GM19438 (cell line): ENCODE data around the gene PCK2.
A peak's percentile ranks its signal among the peaks of the same experiment; 100 is the strongest.

Experiments used
- ATAC-seq: cut with Tn5 transposase; IDR thresholded peaks from one replicate; pipeline ENCODE4 v1.9.1; 2021; ENCODE audit warnings: low read depth; ENCODE audit not compliant: unreplicated experiment

Gene PCK2

DNA sequence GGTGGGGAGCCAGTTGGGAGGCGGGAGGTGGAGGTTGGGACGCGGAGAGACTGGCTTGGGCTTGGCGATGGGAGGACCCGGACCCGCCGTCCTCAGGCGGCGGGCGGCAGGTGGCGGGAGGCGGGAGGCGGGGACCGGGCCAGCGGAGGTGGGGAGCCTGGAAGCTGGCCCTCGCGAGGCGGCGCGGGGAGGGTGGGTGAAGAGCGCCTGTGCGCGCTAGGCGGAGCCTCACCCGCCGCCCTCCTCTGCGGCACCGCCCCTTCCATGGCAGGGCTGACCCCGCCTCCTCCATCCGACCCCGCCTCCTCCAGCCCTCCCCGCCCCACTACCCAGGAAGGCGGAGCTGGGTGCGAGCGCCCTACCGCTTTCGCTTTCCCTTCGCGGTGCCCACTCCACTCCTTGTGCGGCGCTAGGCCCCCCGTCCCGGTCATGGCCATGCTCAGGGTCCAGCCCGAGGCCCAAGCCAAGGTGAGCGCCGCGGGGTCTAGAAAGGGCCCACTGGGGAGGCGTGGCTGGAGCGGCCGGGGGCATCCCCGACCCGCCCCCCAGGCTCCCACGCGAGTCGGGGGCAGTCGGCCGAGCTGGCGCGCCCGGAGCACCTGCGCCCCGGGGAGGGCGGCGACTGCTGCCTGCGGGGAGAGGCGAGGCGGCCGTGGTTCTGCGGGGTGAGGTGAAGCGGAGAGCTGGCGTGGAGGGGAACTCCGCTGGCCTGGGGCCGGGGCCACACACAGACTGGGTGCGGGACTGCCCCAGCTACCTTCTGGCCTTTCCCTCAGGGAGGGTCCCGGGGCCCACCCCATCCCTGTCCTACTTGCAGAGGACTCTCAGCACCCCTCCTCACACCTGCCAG lies 41.9 kb downstream of the PCK2 start, which contains the start of gene PSME1:
TSS of gene PSME1 (plus strand) at position 361 of the 850 bp plus-strand sequence. CDS start at position 430, 69 bp downstream.
- peak; percentile 86 for ATAC-seq

DNA sequence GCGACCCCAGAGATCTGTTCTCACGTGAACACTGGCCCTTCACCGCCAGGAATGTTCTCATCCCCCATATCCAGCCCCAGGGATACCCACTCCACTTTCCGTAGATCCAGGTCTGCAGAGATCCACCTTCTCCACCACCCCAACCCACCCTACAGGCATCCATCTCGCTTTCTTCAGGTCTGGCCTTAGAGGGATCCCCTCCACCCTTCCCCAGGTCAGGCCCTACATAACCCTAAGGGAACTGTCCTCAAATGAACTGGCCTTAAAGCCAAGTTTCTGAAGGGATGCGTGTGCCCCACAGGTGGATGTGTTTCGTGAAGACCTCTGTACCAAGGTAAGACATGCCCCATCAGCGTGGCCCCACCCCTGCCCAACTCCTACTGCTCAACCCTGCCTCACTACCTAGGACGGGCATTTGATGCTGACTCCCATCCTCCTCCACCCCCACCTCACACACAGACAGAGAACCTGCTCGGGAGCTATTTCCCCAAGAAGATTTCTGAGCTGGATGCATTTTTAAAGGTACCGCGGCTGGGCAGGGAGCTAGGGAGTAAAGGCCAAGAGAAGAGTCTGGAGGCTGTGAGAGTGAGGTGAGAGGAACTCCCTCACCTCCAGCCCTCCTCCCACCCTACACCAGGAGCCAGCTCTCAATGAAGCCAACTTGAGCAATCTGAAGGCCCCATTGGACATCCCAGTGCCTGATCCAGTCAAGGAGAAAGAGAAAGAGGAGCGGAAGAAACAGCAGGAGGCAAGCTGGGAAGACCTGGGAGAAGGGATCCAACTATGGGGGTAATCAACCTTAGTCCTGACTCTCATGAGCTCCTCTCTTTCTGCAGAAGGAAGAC lies 42.8 kb downstream of the PCK2 start:
- no peak for ATAC-seq

DNA sequence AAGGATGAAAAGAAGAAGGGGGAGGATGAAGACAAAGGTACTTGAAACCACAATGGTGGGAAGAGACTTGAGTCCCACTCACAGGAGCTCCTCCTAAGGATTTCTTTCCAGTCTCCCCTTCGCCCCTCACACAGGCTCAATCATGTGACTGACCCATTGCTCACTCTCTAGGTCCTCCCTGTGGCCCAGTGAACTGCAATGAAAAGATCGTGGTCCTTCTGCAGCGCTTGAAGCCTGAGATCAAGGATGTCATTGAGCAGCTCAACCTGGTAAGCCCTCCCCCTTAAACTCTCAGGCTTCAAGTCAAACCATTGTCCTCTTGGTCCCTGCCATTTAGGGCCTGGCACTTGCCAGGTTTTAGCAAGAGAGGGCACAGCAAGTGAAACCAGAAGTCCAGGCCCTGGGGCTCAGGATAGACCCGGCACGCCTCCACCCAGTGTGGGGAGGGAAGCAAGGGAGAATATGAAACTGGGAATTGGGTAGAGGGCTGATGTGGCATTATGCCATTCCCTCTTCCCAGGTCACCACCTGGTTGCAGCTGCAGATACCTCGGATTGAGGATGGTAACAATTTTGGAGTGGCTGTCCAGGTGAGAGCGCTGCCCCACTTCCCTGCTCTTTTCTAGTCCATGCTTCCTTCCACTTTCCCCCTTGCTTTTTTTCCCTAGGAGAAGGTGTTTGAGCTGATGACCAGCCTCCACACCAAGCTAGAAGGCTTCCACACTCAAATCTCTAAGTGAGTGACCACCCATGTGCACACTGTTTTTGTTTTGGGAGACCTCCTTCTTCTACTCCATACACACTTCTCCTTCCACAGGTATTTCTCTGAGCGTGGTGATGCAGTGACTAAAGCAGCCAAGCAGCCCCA lies 43.7 kb downstream of the PCK2 start:
- no peak for ATAC-seq

DNA sequence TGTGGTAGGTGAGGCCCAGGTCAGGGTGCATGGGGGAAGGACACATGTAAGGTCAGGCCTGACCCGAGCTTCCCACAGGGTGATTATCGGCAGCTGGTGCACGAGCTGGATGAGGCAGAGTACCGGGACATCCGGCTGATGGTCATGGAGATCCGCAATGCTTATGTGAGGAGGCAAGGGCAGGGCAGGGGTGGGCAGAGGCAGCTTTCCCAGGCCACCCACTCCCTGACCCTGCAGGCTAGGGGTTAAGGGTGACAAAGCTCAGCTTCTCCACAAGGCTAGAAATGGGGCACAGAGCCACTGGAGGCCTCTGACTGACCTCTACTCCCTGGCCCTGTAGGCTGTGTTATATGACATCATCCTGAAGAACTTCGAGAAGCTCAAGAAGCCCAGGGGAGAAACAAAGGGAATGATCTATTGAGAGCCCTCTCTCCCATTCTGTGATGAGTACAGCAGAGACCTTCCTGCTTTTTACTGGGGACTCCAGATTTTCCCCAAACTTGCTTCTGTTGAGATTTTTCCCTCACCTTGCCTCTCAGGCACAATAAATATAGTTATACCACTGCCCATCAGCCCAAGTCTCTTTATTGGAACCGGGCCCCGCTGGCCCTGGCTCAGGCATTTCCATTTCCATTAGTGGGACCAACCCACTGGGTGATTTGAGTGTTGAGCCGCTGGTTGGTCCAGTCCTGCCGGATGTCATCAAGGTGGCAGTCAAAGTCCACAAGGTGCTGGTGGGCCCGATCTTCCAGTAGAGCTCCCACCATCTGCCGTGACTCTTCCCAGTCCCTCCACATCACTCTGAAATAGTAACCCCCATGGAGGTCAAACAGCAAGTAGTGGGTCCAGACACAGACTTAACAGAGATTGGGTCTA lies 44.5 kb downstream of the PCK2 start:
- no peak for ATAC-seq

DNA sequence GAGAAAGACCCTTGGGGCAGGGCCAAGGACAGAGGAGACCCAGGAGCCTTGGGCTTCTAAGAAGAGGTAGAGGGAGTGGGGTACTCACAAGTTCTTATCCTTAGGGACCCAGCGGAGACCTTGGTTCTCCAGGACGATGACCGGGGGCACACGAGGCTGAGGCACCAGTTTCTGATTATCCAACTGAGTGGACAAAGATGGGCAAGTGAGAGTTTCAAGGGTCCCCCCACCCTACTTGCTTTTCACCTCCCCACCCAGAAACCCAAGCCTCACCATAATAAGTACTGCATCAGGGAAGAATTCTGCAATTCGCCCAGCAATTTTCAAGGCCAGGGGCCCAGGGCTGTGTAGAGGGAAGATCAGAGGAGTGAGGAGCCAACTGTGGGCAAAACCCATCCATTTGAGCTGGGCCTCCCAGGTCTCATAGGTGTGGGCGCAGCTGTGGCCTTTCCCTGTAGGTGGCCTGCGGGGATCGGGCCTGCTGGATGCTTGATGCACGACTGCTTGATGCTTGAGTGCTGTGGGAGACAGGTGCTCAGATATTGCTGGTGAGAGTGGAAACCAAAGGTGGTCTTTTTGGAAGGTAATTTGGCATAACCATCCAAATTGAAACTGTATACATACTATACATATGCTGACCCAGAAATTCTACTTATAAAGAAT lies 45.3 kb downstream of the PCK2 start:
- ATAC-seq, result no peak

DNA sequence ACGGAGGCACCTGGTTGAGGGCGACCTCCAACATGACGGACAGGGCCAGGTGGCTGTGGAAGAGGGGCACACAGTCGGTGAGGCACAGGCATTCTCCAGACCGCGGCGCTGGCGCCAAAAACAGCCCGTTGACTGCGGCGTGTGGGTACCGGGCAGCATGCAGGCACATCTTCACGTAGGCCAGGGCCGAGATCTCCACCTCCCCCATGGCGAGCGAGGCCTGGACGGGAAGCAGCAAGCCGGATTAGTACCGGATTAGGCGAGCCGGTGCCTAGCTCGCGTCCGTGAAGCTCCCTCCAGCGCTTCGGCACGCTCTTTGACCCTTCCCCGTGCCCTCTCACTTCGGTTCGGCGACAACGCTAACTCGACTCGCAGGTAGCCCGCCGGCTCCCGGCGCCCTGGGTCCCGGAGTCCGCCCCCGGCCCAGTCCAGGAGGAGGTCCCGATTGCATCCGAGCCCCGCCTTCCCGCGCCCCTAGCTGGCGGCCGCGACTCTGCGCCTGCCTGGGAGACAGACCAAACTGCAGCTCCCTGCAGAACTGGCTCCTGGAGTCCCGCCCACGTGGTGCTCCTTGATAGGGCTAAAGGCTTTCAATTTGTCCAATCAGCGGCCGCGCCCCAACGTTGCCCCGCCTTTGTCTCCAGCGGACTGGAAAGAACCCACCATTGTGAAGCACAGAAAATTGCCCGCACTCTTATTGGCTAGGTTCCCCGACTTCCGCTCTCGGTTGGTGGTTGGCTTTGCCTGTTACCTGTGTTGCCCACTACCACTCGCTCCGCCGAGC lies 47.2 kb downstream of the PCK2 start, which contains the start of gene EMC9:
TSS of gene EMC9 (minus strand) at position 495 of the 784 bp plus-strand sequence. CDS start at position 208, 287 bp downstream.
- peak; percentile 87 for ATAC-seq

DNA sequence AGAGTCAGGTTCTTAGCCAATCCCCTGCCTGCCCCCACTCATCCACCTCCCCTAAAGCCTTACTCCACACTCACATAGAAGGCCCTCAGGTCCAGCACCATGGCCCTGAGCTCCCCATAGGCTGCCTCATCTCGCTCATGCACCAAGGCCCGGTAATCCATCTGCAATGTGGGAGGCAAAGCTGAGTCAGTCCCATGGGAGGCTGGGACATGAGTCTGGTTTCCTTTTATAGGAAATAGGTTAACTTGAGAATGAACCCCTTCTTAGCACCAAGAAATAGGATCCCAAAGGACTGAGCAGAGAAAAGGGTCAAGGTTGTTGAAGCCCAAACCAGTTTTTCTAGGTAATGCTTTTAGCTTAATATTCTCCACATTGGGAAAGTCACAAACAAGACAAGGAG lies 49.4 kb downstream of the PCK2 start:
- no peak for ATAC-seq

DNA sequence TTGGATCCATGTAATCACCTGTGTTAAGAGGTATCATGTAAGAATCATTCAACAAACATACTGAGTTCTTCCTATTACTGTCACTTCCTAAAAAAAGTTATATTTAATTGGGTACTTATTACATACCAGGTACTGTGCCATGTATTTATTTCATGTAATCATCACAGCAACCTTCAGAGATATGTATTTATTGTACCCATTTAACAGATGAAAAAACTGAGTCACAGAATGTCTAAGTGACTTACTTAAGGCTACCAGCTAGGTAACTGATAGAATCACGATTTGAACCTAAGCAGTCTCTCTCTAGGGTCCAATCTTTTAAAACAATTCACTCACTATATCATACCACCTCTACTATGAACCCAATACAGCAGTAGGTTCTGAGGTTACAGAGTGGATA lies 50.3 kb downstream of the PCK2 start:
- no peak for ATAC-seq

DNA sequence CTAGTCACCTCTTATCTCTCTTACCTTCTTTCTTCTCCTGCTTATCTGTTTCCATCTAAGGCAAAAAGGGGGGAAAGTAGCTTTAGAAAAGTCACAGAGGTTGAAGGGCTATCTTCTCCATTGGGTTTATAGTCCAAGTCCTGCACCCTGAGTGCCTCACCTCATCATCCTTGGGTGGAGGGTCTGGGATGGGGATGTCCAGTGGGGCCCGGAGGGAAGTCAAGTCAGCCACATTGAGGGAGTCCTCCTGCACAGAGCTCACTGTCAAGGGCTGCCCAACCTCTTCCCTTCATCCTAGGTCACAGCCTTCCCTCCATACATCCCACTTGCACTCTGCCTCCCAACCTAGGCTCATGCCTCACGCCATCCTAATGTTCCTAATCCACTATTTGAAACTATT lies 51.1 kb downstream of the PCK2 start:
- no peak for ATAC-seq

DNA sequence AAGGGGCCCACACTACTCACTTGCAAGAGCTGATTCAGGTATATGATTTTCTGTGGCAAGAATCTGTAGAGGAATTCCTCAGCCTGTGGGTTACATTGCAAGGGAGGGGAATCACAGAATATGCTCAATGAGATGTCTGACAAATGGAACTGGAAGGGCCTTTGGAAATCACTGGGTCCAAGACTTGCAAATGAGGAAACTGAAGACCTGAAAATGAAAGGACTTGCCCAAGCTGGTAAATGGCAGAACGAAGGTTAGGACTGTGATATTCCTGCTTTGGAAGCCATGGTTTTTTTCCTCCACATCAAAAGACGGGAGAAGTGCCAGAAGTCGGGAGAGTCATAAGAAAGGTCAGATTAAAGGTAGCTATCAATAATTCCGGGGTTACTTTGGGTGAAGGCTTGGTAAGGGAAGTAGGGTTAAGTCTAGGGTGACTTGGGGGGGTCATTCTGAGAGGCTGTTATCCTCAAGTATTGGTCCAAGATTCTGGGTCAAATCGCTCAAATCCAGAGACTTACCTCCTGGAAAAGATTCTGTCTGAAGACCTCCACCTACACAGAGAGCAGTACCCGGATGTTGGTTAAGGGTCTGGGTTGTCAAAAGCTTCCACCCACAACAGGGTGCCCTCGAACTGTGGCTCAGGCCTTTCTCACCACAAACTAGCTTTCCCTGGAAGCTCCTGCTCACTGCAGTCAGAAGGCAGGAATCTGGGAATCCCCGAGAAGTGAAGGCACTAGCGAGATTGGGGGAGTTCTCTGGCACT lies 51.8 kb downstream of the PCK2 start:
- no peak for ATAC-seq

DNA sequence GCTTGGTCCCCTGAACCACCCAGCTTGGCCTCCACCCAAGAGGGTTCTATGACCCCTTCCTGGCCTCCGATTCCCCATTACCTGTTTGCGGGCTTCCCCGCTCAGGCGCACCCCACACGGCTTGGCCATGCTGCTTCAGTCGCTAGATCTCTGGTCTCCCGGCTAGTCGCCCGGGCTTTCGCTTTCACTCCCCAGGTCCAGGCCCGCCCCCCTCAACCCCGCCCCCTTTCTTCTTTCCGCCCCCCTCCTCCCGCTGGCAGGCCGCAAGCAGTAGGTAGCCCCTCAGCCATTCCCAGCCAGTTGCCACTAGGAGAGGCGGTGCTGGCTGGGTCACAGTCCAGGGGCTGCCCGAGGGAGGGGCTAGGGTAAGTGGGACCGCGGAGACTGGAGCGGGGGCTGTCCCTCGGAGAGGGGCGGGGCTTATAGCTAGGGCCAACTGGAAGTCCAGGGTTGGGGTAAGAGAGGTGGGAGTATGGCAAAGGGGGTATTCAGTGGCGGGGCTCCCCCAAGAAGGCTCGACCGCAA lies 52.4 kb downstream of the PCK2 start, which contains the start of gene PSME2:
TSS of gene PSME2 (minus strand) at position 158 of the 525 bp plus-strand sequence. CDS start at position 129, 29 bp downstream.
- peak; percentile 59 for ATAC-seq

DNA sequence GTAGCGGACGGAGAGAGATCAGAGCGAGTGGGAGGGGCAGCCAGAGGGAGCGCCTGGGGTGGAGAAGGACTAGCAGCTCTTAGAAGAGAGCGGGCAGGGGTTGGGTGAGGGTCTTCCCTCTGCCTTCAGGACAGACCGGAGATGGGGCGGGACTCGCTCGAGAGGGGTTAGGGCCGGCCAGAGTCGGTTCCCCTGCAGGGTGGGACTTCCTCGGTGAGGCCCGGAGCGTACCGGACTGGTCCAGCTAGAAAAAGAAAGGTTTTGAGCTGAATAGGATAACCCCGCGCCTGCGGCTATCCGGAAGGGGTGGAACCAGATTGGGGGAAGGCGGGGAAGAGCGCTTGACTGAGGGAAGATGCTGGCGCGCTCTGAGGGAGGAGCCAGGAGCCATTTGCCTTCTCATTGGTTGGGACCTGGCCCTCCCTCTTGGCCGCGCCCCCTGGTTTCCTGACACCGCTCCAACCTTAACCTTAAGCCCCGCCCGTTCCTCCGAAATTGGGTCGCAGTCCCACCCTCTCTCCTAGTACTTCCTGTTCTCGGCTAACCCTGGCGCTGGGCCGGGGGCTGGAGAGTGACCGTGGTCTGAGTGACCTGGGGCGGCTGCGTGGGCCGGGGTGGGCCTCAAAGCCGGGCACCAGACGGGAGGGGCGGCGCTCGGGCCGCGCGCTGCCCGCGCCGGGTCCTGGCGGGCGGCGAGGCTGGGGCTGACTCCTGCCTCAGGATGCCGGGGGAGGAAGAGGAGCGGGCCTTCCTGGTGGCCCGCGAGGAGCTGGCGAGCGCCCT lies 53.1 kb downstream of the PCK2 start, which contains the start of gene RNF31:
TSS of gene RNF31 (plus strand) at position 521 of the 783 bp plus-strand sequence. CDS start at position 722, 201 bp downstream.
- ATAC-seq, result peak; percentile 82

DNA sequence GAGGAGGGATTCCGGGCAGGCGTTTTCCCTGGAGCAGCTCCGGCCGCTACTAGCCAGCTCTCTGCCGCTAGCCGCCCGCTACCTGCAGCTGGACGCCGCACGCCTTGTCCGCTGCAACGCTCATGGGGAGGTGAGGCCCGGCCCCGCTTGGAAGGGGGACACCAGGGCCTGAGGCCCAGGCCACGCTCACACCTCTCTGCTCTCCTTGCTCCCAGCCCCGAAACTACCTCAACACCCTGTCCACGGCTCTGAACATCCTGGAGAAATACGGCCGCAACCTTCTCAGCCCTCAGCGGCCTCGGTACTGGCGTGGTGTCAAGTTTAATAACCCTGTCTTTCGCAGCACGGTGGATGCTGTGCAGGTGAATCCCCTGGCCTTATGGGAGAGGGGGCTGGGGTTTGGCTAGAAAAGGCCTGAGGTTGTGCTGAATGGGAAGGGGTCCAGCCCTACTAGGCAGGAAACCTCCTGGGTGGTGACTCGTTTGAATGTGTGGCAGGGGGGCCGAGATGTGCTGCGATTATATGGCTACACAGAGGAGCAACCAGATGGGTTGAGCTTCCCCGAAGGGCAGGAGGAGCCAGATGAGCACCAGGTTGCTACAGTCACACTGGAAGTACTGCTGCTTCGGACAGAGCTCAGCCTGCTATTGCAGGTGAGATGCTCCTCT lies 53.8 kb downstream of the PCK2 start:
- no peak for ATAC-seq

DNA sequence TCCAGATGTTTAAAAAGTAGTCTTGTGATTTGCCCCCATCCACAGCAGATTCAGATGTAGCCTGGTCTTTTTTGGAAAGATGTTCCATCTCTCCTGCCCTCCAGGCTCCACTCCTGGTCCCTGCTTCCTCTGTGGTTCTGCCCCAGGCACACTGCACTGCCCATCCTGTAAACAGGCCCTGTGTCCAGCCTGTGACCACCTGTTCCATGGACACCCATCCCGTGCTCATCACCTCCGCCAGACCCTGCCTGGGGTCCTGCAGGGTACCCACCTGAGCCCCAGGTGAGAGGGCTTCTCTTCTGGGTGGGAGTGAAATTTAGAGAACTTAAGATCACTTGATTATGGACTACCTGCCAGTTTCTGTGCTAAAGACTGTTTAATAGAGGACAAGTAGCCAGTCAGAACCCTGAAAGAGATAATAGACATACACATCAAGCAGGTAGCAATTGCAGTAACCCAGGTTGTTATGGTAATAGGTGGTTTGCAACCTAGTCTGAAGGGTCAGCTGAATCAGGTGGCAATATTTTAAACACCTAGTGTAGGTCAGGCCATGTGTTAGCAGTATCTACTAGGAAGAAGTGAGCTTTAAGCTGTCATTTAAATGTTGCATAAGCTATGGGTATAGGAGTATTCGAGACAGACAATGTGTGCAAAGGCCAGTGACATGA lies 55.3 kb downstream of the PCK2 start:
- no peak for ATAC-seq

DNA sequence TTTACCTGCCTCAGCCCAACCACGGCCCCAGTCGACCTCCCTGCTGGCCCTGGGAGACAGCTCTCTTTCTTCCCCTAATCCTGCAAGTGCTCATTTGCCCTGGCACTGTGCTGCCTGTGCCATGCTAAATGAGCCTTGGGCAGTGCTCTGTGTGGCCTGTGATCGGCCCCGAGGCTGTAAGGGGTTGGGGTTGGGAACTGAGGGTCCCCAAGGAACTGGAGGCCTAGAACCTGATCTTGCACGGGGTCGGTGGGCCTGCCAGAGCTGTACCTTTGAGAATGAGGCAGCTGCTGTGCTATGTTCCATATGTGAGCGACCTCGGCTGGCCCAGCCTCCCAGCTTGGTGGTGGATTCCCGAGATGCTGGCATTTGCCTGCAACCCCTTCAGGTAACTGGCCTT lies 56.0 kb downstream of the PCK2 start:
- no peak for ATAC-seq
